Measurements from ENCODE around the gene P2RX2.

P2RX2 gene

GRCh38 chr12:132576701-132577100 lies 41.9 kb upstream of the P2RX2 start:
- no peak overlapping the region for H3K9ac ChIP-seq (ENCODE audit: low read depth, low read length)
- no peaks in the 10 kb centered on the region for H3K9me3 ChIP-seq (ENCODE audit: insufficient read depth, low read depth, low read length)
- no peak overlapping the region for H3K4me3 ChIP-seq (ENCODE audit: low read length)
- H3K36me3 ChIP-seq (ENCODE audit: insufficient read depth, low read length) = peaks cover 64% of the 10 kb centered on the region
- no peaks in the 10 kb centered on the region for H3K4me1 ChIP-seq (ENCODE audit: insufficient read depth, low read length)
- H3K27me3 ChIP-seq (ENCODE audit: insufficient read depth, low read length) = peaks cover 4% of the 10 kb centered on the region
- 94% methylated on average over 12 of the region's 12 CpGs for WGBS
- H3K27ac ChIP-seq (ENCODE audit: low read depth, low read length) = no peak overlapping the region

- H3K27me3 ChIP-seq (ENCODE audit: insufficient read depth, low read length) = peaks cover 11% of the 10 kb centered on the region
- H3K4me3 ChIP-seq (ENCODE audit: low read length) = no peak overlapping the region
- no peaks in the 10 kb centered on the region for H3K9me3 ChIP-seq (ENCODE audit: insufficient read depth, low read depth, low read length)
- H3K4me1 ChIP-seq (ENCODE audit: insufficient read depth, low read length) = no peaks in the 10 kb centered on the region
- no peak overlapping the region for H3K27ac ChIP-seq (ENCODE audit: low read depth, low read length)
- WGBS = 94% methylated on average over 22 of the region's 22 CpGs
- H3K9ac ChIP-seq (ENCODE audit: low read depth, low read length) = no peak overlapping the region
- H3K36me3 ChIP-seq (ENCODE audit: insufficient read depth, low read length) = peaks cover 59% of the 10 kb centered on the region
Observed at GRCh38 chr12:132577191-132577920, 41.2 kb upstream of the P2RX2 start.

- 96% methylated on average over 11 of the region's 11 CpGs for WGBS
- no peaks in the 10 kb centered on the region for H3K9me3 ChIP-seq (ENCODE audit: insufficient read depth, low read depth, low read length)
- H3K27ac ChIP-seq (ENCODE audit: low read depth, low read length) = no peak overlapping the region
- H3K9ac ChIP-seq (ENCODE audit: low read depth, low read length) = no peak overlapping the region
- peaks cover 51% of the 10 kb centered on the region for H3K36me3 ChIP-seq (ENCODE audit: insufficient read depth, low read length)
- peaks cover 19% of the 10 kb centered on the region for H3K27me3 ChIP-seq (ENCODE audit: insufficient read depth, low read length)
- H3K4me3 ChIP-seq (ENCODE audit: low read length) = no peak overlapping the region
- no peaks in the 10 kb centered on the region for H3K4me1 ChIP-seq (ENCODE audit: insufficient read depth, low read length)
Observed at GRCh38 chr12:132578118-132578517, 40.5 kb upstream of the P2RX2 start.

DNA sequence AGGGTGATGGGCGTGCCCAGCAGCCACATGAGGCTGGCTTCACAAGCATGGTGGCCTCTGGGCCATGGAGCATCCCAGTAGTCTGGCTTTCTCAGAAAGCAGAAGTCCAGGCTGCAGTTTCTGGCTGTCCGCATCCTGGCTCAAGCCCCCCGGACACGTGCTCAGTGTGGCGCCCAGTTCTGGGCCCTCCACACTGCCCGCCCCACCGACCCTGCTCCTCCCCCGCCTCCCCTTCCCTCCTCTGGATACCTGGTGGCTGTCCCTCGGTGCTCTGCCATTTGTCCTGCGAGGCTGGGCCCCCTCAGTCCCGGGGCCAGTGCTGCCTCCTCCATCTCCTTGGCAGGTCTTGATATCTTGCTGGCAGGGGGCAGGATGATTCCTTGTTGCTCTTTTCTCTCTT lies 39.8 kb upstream of the P2RX2 start:
- WGBS = 94% methylated on average over 11 of the region's 11 CpGs
- Histone ChIP-seq H3K4me1 (ENCODE audit: insufficient read depth, low read length) (0 out of 2 replicates have a peak, but pooled peaks cover 1% of the 10 kb centered on the region), H3K9me3 (ENCODE audit: insufficient read depth, low read depth, low read length) (no peaks in the 10 kb centered on the region), H3K27ac (ENCODE audit: low read depth, low read length) (no peak overlapping the region), H3K36me3 (ENCODE audit: insufficient read depth, low read length) (peaks cover 44% of the 10 kb centered on the region), H3K27me3 (ENCODE audit: insufficient read depth, low read length) (peaks cover 24% of the 10 kb centered on the region), H3K9ac (ENCODE audit: low read depth, low read length) (no peak overlapping the region), H3K4me3 (ENCODE audit: low read length) (no peak overlapping the region)

GRCh38 chr12:132579744-132580143 lies 38.8 kb upstream of the P2RX2 start:
- Histone ChIP-seq H3K4me1 (ENCODE audit: insufficient read depth, low read length) (0 out of 2 replicates have a peak, but pooled peaks cover 6% of the 10 kb centered on the region), H3K9ac (ENCODE audit: low read depth, low read length) (no peak overlapping the region), H3K4me3 (ENCODE audit: low read length) (no peak overlapping the region), H3K36me3 (ENCODE audit: insufficient read depth, low read length) (peaks cover 35% of the 10 kb centered on the region), H3K27me3 (ENCODE audit: insufficient read depth, low read length) (peaks cover 33% of the 10 kb centered on the region), H3K9me3 (ENCODE audit: insufficient read depth, low read depth, low read length) (no peaks in the 10 kb centered on the region), H3K27ac (ENCODE audit: low read depth, low read length) (no peak overlapping the region)
- 95% methylated on average over 12 of the region's 12 CpGs for WGBS

- Histone ChIP-seq H3K4me1 (ENCODE audit: insufficient read depth, low read length) (0 out of 2 replicates have a peak, but pooled peaks cover 6% of the 10 kb centered on the region), H3K36me3 (ENCODE audit: insufficient read depth, low read length) (peaks cover 27% of the 10 kb centered on the region), H3K27me3 (ENCODE audit: insufficient read depth, low read length) (peaks cover 44% of the 10 kb centered on the region), H3K27ac (ENCODE audit: low read depth, low read length) (no peak overlapping the region), H3K9ac (ENCODE audit: low read depth, low read length) (no peak overlapping the region), H3K9me3 (ENCODE audit: insufficient read depth, low read depth, low read length) (no peaks in the 10 kb centered on the region), H3K4me3 (ENCODE audit: low read length) (no peak overlapping the region)
- WGBS = 93% methylated on average over 12 of the region's 12 CpGs
Observed at GRCh38 chr12:132580701-132581292, 37.8 kb upstream of the P2RX2 start.

GRCh38 chr12:132581348-132582057 lies 37.1 kb upstream of the P2RX2 start:
- Histone ChIP-seq H3K9ac (ENCODE audit: low read depth, low read length) (no peak overlapping the region), H3K4me3 (ENCODE audit: low read length) (no peak overlapping the region), H3K9me3 (ENCODE audit: insufficient read depth, low read depth, low read length) (no peaks in the 10 kb centered on the region), H3K36me3 (ENCODE audit: insufficient read depth, low read length) (peaks cover 22% of the 10 kb centered on the region), H3K27ac (ENCODE audit: low read depth, low read length) (no peak overlapping the region), H3K27me3 (ENCODE audit: insufficient read depth, low read length) (peaks cover 51% of the 10 kb centered on the region), H3K4me1 (ENCODE audit: insufficient read depth, low read length) (0 out of 2 replicates have a peak, but pooled peaks cover 6% of the 10 kb centered on the region)
- WGBS = 70% methylated on average over 17 of the region's 17 CpGs

- Histone ChIP-seq H3K9ac (ENCODE audit: low read depth, low read length) (no peak overlapping the region), H3K36me3 (ENCODE audit: insufficient read depth, low read length) (peaks cover 17% of the 10 kb centered on the region), H3K27ac (ENCODE audit: low read depth, low read length) (no peak overlapping the region), H3K9me3 (ENCODE audit: insufficient read depth, low read depth, low read length) (no peaks in the 10 kb centered on the region), H3K4me1 (ENCODE audit: insufficient read depth, low read length) (0 out of 2 replicates have a peak, but pooled peaks cover 6% of the 10 kb centered on the region), H3K27me3 (ENCODE audit: insufficient read depth, low read length) (peaks cover 56% of the 10 kb centered on the region), H3K4me3 (ENCODE audit: low read length) (peak overlapping the region; percentile 51; the same call in 1 of the 2 replicates)
- WGBS = 5% methylated on average over 22 of the region's 24 CpGs
Observed at GRCh38 chr12:132582058-132582420, 36.5 kb upstream of the P2RX2 start.

- Histone ChIP-seq H3K4me1 (ENCODE audit: insufficient read depth, low read length) (0 out of 2 replicates have a peak, but pooled peaks cover 6% of the 10 kb centered on the region), H3K9me3 (ENCODE audit: insufficient read depth, low read depth, low read length) (no peaks in the 10 kb centered on the region), H3K9ac (ENCODE audit: low read depth, low read length) (no peak overlapping the region; the same call in 1 of the 2 replicates), H3K4me3 (ENCODE audit: low read length) (peak overlapping the region; percentile 51), H3K36me3 (ENCODE audit: insufficient read depth, low read length) (peaks cover 11% of the 10 kb centered on the region), H3K27ac (ENCODE audit: low read depth, low read length) (no peak overlapping the region), H3K27me3 (ENCODE audit: insufficient read depth, low read length) (peaks cover 64% of the 10 kb centered on the region)
- 2% methylated on average over 89 of the region's 89 CpGs for WGBS
Observed at GRCh38 chr12:132582582-132583410, 35.8 kb upstream of the P2RX2 start.

DNA sequence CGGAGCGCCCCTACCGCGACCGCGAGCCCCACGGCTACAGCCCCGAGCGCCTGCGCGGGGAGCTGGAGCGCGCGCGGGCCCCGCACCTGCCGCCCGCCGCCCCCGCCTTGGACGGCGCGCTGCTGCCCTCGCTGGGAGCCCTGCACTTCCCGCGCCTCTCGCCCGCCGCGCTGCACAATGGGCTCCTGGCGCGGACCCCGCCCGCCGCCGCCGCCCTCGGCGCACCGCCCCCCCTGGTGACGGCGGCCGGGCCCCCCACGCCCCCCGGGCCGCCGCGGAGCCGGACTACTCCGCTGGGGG lies 35.2 kb upstream of the P2RX2 start:
- no peak overlapping the region for H3K27ac ChIP-seq (ENCODE audit: low read depth, low read length)
- under 1% methylated on average over 50 of the region's 50 CpGs for WGBS
- H3K36me3 ChIP-seq (ENCODE audit: insufficient read depth, low read length) = peaks cover 5% of the 10 kb centered on the region; the same call in 1 of the 2 replicates
- no peak overlapping the region; the same call in 1 of the 2 replicates for H3K9ac ChIP-seq (ENCODE audit: low read depth, low read length)
- H3K4me1 ChIP-seq (ENCODE audit: insufficient read depth, low read length) = 0 out of 2 replicates have a peak, but pooled peaks cover 6% of the 10 kb centered on the region
- H3K9me3 ChIP-seq (ENCODE audit: insufficient read depth, low read depth, low read length) = no peaks in the 10 kb centered on the region
- H3K4me3 ChIP-seq (ENCODE audit: low read length) = peak overlapping the region; percentile 51
- peaks cover 69% of the 10 kb centered on the region for H3K27me3 ChIP-seq (ENCODE audit: insufficient read depth, low read length)

Data from HUES64 (cell line).